ENCODE results near the gene PIK3R2. TPM values are rescaled to one million over a fixed set of nuclear protein-coding genes. Genes with fewer than 3 reads are reported as not detected.
A peak's percentile ranks its signal among the peaks of the same experiment; 100 is the strongest.

The PIK3R2 gene
- polyA plus RNA-seq, 1 donor: 57.8 TPM

- no peak for DNase-seq (ENCODE audit: low read depth)
Observed at GRCh38 chr19:18173054-18173571, 20.1 kb downstream of the PIK3R2 start.

DNA sequence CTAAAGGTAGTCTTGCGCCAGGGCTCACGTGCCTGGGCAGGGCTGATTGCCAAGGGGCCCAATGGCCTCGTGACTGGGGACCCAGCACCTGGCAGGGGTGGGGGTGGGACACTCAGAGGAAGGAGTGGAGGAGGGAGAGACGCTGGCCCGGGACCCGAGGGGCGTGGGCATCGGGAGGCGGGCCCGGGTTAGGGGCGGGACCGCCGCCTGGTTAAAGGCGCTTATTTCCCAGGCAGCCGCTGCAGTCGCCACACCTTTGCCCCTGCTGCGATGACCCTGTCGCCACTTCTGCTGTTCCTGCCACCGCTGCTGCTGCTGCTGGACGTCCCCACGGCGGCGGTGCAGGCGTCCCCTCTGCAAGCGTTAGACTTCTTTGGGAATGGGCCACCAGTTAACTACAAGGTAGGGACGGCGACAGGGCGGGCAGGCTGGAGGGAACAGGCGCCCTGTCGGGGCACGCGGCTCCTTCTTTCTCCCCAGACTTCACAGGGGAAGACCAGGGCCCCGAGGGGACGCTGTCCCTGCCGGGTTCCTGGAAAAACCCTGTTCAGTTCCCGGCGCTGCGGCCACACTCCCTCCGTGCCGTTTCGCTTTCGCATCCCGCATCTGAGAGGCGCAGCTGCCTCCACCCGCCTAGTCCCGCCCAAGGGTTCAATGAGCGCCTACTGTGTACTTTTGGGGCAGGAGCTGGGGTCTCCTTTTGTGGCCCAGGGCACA, 20.8 kb downstream of the PIK3R2 start, which contains the start of gene IFI30:
Gene IFI30, plus strand, starts transcription at position 242 of the 717 bp plus-strand sequence. Its CDS starts 29 bp downstream, at position 271.
- no peak for DNase-seq (ENCODE audit: low read depth)

DNA sequence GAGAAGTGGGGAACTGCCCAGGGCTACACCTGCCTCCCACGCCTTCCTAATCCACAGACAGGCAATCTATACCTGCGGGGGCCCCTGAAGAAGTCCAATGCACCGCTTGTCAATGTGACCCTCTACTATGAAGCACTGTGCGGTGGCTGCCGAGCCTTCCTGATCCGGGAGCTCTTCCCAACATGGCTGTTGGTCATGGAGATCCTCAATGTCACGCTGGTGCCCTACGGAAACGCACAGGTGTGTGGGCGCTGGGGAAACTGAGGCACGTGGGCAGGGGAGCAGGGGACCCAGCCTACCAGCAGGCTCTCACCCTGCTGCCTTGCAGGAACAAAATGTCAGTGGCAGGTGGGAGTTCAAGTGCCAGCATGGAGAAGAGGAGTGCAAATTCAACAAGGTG, 22.0 kb downstream of the PIK3R2 start:
- DNase-seq (ENCODE audit: low read depth): no peak

GRCh38 chr19:18176367-18177310, 23.7 kb downstream of the PIK3R2 start:
- no peak for DNase-seq (ENCODE audit: low read depth)

GRCh38 chr19:18179957-18180356, 27.0 kb downstream of the PIK3R2 start:
- DNase-seq (ENCODE audit: low read depth): no peak

DNA sequence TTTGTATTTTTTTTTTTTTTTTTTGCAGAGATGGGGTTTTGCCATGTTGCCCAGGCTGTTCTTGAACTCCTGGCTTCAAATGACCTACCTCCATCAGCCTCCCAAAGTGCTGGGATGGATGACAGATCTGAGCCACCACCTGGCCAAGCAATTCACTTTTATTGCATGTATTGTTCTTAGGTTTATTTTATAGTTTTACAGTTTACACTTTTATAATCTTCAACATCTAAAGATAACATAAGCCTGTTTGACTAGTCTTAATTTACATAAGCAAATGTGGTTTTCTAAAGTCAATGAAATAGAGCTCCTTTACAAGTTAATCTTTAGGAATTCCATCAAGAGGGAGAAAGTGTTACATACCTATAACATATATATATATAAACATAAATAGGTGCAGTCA, 30.6 kb downstream of the PIK3R2 start:
- DNase-seq (ENCODE audit: low read depth): no peak

DNA sequence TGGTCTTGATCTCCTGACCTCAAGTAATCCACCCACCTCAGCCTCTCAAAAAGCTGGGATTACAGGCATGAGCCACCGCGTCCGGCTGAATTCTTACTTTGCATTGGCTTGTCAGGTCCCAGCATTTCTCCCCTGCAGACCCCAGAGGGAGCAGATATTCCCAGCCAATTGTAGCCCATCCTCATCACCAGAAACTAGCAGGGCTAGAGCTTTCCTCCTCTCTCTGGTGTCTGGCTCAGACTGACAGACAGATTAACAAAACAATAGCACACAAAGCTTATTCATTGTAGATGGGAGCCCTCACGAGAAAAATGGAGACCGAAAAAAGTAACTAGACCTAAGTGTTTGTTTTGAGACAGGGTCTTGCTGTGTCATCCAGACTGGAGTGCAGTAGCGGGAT, 32.6 kb downstream of the PIK3R2 start:
- DNase-seq (ENCODE audit: low read depth): no peak

GRCh38 chr19:18190278-18190677, 37.3 kb downstream of the PIK3R2 start:
- DNase-seq (ENCODE audit: low read depth): no peak

DNA sequence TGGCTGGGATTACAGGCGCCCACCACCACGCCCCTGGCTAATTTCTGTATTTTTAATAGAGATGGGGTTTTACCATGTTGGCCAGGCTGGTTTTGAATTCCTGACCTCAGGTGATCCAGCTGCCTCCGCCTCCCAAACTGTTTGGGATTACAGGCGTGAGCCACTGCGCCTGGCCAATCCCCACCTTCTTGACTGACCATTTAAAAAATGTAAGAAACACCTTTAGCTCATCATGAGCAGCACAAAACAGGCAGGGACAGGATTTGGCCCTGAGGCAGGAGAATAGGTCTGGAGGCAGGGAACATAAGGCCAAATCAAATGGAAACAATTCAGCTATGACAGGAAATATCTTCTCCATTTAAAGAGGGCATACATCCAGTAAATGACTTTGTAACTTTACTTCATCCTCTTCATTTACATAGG, 38.7 kb downstream of the PIK3R2 start:
- no peak for DNase-seq (ENCODE audit: low read depth)

DNA sequence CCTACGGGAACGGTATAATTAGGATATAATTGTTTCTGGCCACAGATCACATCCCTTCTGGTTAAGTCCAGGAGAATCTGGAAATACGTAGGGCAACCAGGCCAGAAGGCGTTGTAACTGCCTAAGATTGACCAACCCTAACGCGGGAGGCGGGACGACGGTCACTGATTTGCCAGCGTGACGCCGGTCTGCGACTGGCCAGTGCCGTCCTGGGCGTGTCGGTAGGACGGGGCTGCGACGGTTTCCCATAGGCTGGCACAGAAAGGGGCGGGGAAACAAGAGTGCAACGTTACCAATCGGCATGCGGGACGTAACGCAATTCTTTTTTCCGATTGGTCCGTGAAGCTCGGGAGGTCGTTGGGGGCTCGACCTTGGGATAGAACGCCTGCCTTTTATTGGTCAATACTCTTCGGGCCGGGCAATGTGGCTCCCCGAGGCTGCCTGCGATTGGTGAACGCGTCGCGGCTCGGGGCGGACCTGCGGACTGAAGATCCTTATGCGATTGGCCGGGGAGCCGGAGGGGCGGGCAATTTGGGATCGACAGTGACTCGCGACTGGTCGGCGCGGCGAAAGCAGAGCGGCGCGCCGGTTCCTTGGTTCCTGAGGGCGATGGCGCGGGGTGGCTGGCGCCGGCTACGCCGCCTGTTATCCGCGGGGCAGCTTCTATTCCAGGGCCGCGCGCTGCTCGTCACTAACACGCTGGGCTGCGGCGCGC, 39.9 kb downstream of the PIK3R2 start, which contains the start of gene MPV17L2:
Gene MPV17L2, plus strand, starts transcription at position 546 of the 715 bp plus-strand sequence. Its CDS starts 64 bp downstream, at position 610.
- DNase-seq (ENCODE audit: low read depth): peak; percentile 99

- DNase-seq (ENCODE audit: low read depth): no peak
Observed at GRCh38 chr19:18193388-18194180, 40.6 kb downstream of the PIK3R2 start.

DNA sequence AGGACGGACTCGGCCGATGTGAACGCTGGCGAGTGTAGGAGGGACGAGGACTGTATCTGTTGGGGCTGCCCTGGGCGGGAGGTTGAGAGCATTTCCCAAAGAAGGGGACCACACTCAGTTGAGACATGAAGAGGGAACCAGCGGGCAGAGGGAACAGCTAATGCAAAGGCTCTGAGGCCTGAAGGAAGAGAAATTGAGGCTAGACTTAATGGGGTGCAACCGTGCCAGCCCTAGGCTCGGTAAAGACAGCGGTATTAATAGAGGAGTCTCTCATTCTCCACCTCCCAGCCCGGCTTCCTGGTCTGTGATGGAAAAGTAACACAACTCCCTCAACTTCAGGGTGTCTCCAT, 41.2 kb downstream of the PIK3R2 start:
- no peak for DNase-seq (ENCODE audit: low read depth)

- no peak for DNase-seq (ENCODE audit: low read depth)
Observed at GRCh38 chr19:18194554-18195238, 41.7 kb downstream of the PIK3R2 start.

- no peak for DNase-seq (ENCODE audit: low read depth)
Observed at GRCh38 chr19:18196511-18196845, 43.5 kb downstream of the PIK3R2 start.

- DNase-seq (ENCODE audit: low read depth): no peak
Observed at GRCh38 chr19:18197306-18197705, 44.3 kb downstream of the PIK3R2 start.

DNA sequence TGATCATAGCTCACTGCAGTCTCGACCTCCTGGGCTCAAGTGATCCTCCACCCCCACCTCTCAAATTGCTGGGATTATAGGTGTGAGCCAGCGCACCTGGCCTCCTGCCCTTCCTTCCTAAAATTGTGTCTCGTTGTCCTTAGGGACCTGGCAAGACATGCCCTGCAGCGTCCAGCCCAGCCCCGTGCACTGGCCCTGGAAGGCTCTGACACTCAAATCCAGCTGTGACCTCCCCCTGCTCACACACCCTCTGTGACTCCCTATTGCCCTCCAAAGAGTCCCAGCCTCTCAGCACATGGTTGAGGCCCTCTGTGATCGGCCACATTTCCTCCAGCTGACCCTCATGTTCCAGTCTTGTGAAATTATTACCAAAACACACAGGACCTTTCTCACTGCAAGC, 45.0 kb downstream of the PIK3R2 start:
- DNase-seq (ENCODE audit: low read depth): no peak

DNA sequence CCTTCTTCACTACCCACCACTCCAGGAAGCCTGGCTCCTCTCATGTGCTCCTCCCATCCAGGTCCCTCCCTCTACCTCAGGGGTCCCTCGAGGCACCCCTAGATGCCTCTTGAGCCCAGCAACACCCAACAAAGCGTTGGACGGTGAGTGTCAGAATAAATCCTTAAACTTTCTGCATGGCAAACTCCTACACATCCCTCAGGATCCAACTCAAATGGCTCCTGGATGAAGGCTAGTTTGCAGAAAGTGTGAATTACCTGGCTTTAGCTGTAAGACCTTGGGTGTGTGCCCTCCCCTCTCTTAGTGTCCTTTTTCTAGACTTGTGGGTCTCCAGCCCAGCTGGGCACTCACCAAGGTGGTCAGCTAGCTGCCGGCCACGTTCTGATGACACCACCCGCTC, 45.4 kb downstream of the PIK3R2 start:
- no peak for DNase-seq (ENCODE audit: low read depth)

DNA sequence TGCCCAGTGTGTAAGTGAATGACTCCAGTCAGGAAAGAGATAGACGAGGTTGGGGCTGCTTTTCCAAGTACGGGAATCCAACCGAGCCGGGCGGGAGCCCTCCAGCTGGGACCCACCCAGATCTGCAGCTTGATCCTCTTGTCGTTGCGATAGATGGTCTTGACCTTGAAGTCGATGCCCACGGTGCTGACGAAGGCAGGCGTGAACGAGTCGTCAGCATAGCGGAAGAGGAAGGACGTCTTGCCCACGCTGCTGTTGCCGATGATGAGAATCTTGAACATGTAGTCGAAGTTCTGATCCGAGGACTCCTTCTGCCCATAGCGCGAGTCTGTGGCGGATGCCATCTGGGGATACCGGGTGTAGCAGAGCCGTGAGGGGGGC, 49.4 kb downstream of the PIK3R2 start:
- no peak for DNase-seq (ENCODE audit: low read depth)

DNA sequence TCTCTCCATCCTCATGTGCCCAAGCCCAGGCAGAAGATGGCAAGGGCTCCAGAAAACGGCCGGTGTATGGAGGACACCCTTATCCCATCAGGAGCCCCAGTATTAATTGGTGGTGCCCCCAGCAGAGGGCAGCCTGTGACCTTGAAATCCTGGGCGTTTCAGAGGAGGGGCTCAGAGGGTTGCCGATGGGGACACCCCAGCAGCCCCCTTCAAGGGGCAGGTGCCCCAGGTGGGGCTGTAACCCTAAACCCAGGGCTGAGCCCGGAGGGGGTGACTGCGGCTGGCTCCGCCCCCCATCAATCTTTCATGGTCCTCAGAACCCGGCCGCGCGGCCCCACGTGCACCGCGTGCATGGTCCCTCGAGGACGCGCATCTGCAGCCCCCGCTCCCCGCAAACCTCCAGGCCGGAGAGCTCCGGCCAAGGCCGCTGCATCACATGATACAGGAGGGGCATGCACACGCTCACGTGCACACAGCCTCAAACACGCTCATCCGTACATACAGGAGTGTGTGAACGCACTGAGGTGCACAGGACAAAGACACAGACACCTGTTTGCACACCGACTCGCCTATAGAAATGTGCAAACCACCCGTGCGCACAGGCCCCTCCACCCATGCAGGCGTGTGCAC, 49.9 kb downstream of the PIK3R2 start:
- DNase-seq (ENCODE audit: low read depth): no peak

DNA sequence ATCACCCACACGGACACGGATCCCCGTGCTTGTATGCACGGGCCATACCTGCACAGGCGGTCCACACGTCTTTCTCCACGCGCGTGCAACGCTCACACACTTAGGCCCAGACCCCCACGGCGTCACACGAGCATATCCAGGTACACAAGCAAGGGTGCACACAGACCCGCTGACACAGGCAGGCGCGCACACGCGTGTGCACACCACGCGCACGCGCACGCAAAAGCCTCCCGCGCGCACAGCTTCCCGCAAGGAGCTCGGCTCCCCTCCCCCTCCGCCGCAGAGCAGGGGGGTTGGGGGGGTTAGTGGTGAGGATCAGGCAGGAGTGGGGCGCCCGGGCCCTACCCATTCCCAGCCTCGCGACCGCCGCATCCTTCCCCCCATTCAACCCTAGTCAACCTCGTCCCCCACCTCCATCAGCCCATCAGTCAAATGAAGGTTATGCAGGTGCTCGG, 50.5 kb downstream of the PIK3R2 start:
- DNase-seq (ENCODE audit: low read depth): no peak
